GM18519 (cell line): ENCODE data around the gene CAVIN3.
A peak's percentile ranks its signal among the peaks of the same experiment; 100 is the strongest.
"Not testable (repeated sequence)": the region's sequence is repeated elsewhere in the genome, so short reads cannot be mapped to it uniquely, and the experiment has no call there.

Source experiments
- ATAC-seq: cut with Tn5 transposase; IDR thresholded peaks from one replicate; pipeline ENCODE4 v1.9.1; 2021; ENCODE audit warnings: mild to moderate bottlenecking, moderate library complexity; ENCODE audit not compliant: unreplicated experiment, low FRiP score

Gene CAVIN3

GRCh38 chr11:6326985-6327384, 6.7 kb upstream of the CAVIN3 start:
- no peak for ATAC-seq

GRCh38 chr11:6326303-6326702, 6.0 kb upstream of the CAVIN3 start:
- ATAC-seq: no peak

DNA sequence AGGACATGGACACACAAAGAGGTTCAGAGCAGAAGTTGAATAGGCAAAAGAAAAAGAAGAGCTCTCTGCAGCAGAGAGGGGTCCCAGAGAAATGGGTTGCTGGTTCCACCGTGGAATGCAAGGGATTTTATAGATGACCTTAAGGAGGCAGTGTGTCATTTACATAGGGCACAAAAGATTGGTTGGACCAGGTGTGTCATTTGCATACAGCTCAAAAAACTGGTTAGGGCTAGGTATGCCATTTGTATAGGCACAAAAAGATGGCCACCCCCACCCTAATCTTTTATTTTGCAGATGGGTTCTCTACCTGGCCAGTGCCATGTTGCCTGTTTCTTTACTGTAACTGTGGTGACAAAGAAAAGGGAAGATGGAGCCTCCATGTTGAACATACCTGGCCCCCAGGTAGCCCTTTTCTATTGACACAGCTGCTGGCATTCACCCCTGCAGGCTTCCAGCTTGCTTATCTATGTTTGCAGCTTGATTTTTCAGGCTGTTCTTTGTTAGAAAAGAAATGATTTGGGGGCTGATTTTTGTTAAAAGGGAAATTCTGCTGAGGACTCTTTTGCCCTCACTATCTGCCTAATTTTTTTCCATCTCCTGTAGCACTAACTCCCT, 3.1 kb upstream of the CAVIN3 start:
- no peak for ATAC-seq

GRCh38 chr11:6321961-6322362, 1.7 kb upstream of the CAVIN3 start:
- no peak for ATAC-seq

- ATAC-seq: no peak
Measured at GRCh38 chr11:6321356-6321755, 1.1 kb upstream of the CAVIN3 start.

GRCh38 chr11:6319704-6320410, 444 bp downstream of the CAVIN3 start:
- ATAC-seq: peak; percentile 45

DNA sequence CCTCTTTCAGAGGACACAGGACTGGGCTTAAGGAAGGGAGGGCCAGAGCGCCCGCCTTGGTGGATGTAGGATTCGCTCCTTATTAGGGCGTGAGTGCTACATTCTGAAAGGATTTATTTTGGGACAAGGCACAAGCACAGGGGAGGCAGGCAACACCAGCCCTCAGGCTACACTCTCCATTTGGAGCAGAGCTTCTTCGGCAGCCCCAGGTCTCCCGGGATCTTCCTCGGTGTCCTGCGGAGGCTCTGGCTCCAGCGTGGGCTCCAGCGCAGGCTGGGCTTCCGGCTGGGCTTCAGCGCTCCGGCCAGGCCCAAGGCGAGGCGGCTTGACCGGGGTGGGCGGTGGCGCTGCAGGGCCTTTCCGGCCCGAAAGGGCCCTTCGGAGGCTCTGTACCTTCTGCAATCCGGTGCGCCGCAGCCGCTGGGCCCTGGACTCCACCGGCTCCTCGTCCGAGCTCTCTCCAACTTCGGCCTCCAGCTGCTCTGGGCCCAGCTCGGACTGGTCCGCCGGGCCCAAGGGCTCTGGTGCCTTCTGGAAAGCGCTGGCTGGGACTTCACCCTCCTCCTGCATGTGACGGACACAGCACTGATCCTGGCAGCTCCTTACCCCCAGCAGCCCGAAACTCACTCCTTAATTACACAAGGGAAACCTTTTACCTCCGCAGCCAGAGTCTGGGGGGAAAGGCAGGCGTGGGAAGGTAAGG, 1.1 kb downstream of the CAVIN3 start:
- no peak for ATAC-seq

- ATAC-seq: no peak
Measured at GRCh38 chr11:6318204-6318603, 2.1 kb downstream of the CAVIN3 start.

DNA sequence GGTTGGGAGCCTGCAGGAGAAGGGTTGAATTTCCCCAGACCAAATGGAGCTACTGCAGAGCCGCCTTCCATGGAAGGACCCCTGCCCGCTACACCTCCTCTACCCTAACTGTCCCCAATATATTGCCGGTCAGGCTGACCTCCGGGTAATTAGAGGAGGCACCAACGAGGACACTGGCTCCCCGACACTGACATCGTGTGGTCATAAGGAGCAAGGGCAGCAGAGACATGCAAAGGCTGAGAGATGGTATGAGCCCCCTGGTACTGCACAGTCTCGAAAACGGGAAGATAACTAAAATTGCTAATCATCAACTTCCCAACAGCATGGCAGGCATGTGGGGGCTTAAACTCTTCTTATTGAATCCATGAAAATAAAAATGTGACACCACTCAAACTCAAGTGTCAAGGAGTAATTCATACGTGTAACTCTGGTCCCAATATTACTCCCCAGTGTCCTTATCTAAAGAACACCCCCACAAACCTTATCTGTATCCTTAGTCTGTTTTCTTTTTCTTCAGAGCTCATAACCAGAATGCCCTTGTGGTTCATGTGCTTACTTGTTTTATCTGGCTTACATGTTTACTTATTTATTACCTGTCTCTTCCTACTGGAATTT, 4.4 kb downstream of the CAVIN3 start:
- ATAC-seq: peak; percentile 64

- no peak for ATAC-seq
Measured at GRCh38 chr11:6312106-6312505, 8.2 kb downstream of the CAVIN3 start.

DNA sequence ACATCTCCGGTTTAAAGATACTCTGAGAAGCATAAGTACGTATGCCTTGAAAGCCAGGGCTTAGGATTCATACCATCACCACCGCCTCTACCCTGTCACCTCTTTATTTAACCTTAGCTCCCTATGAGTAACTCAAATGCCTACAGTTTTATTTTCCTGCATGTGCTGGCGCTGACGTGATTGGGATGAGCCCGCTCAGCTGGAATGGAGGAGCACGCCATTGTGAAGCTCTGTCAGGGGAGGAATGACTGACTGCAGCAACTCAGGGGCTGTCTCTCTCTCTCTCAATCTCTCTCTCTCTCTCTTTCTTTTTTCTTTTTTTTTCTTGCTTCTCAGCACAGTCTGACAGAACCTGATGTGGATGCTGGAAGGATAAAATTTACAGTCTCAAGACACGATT, 12.4 kb downstream of the CAVIN3 start:
- no peak for ATAC-seq

DNA sequence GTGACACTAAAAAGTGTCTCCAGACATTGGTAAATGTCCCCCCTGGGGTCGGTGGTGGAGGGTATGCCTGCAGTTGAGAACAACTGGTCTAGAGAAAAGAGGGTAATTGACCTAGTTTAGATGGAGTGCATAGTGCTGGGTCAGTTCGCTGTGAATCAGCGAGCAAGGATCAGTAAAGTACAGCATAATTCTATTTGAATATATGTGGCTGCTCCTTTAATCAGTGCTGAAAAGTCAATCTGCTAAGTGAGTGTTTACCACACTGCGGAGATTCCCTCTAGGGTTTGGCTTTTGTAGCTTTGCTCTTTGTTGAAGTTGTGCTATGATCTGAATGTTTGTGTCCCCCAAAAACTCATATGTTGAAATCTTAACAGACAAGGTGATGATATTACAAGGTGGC, 15.0 kb downstream of the CAVIN3 start:
- no peak for ATAC-seq

- ATAC-seq: no peak
Measured at GRCh38 chr11:6303661-6304060, 16.6 kb downstream of the CAVIN3 start.

DNA sequence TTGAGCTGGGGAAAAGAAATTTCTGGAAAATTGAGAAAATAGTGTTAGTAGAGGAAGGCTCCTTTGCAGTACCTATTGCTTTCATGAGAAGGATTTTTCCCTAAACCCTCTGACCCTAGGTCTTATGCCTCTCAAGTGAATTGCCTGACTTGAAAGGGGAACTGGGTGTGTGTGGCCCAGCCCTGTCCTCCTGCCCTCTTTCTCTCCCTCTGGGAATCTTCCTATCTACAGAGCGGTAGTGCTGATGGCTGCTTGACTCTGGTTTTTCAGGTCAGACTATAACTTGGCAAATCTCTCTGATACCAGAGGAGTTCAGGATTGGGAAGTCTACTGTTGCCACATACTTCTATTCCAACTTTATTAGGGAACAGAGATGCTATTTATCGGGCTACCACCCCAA, 19.2 kb downstream of the CAVIN3 start:
- ATAC-seq: no peak

DNA sequence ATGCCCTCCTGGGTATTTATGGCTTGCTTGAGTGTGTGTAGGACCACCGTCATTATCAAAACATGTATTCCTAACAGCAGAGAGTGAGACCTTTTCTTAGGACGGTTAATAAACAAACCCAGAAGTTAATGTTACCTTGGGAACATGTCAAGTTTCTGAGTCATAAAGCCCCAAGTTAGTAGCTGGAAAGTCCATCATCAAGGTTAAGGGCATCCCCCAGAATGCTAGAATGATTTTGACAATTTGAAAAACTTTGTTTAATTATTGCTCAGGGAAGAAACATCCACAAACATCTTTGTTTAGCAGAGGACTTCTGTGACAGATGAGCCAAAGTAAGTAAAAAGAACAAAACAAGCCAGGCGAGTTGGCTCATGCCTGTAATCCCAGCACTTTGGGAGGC, 20.0 kb downstream of the CAVIN3 start:
- no peak for ATAC-seq

- no peak for ATAC-seq
Measured at GRCh38 chr11:6298605-6299004, 21.7 kb downstream of the CAVIN3 start.

GRCh38 chr11:6297831-6298230, 22.5 kb downstream of the CAVIN3 start:
- no peak for ATAC-seq

GRCh38 chr11:6285019-6285418, 35.3 kb downstream of the CAVIN3 start:
- no peak for ATAC-seq

- no peak for ATAC-seq
Measured at GRCh38 chr11:6284250-6284649, 36.1 kb downstream of the CAVIN3 start.

DNA sequence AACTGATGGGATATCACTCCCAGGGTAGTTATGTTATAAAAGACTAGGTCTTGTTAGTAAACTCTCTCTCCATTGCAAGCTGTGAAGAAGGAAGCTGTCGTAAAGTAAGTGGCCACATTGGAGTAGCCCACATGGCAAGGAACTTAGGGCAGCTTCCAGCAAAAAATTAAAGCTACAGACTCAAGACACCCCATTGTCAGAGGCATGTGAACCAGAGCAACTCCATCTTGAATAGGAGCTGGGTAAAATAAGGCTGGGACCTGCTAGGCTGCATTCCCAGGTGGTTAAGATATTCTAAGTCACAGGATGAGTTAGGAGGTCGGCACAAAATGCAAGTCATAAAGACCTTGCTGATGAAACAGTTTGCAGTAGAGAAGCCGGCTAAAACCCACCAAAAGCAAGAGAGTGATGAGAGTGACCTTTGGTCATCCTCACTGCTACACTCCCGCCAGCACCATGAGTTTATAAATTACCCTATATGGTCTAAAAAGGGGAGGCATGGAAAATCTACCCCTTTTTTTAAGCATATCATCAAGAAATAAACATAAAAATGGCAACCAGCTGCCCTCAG, 36.8 kb downstream of the CAVIN3 start:
- ATAC-seq: no peak

DNA sequence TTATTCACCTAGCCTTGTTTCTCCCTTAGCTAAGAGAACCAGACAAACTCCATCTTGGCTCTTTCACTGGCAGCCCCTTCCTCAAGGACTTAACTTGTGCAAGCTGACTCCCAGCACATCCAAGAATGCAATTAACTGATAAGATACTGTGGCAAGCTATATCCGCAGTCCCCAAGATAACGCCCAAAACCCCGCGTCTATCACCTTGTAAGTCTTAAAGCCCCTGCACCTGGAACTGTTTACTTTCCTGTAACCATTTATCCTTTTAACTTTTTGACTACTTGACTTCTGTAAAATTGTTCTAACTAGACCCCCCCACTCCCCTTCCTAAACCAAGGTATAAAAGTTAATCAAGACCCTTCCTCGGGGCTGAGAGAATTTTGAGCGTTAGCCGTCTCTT, 39.5 kb downstream of the CAVIN3 start:
- not testable (repeated sequence) for ATAC-seq
